ENCODE data around the gene KIF3C.

The KIF3C gene

GRCh38 chr2:25955036-25955435, 27.3 kb downstream of the KIF3C start:
- H3K4me3 ChIP-seq (replicated peaks; ENCODE audit: low read depth, low read length), result no peak overlapping the region
- no peaks in the 10 kb centered on the region for H3K27me3 ChIP-seq (replicated peaks; ENCODE audit: control insufficient read depth, insufficient read depth, low read length)
- no peaks in the 10 kb centered on the region for H3K36me3 ChIP-seq (ENCODE audit: control insufficient read depth, insufficient read depth, low read length)
- no peak for DNase-seq (ENCODE audit: extremely low read depth, insufficient read length)
- TF ChIP-seq, protein P1, sequence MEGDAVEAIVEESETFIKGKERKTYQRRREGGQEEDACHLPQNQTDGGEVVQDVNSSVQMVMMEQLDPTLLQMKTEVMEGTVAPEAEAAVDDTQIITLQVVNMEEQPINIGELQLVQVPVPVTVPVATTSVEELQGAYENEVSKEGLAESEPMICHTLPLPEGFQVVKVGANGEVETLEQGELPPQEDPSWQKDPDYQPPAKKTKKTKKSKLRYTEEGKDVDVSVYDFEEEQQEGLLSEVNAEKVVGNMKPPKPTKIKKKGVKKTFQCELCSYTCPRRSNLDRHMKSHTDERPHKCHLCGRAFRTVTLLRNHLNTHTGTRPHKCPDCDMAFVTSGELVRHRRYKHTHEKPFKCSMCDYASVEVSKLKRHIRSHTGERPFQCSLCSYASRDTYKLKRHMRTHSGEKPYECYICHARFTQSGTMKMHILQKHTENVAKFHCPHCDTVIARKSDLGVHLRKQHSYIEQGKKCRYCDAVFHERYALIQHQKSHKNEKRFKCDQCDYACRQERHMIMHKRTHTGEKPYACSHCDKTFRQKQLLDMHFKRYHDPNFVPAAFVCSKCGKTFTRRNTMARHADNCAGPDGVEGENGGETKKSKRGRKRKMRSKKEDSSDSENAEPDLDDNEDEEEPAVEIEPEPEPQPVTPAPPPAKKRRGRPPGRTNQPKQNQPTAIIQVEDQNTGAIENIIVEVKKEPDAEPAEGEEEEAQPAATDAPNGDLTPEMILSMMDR (IDR thresholded peaks at IDR 0.05; ENCODE audit: insufficient read depth, low read length, poor library complexity, severe bottlenecking), result no peak

GRCh38 chr2:25954199-25954752, 28.0 kb downstream of the KIF3C start:
- Histone ChIP-seq H3K4me3 (replicated peaks; ENCODE audit: low read depth, low read length) (no peak overlapping the region), H3K27me3 (replicated peaks; ENCODE audit: control insufficient read depth, insufficient read depth, low read length) (no peaks in the 10 kb centered on the region), H3K36me3 (ENCODE audit: control insufficient read depth, insufficient read depth, low read length) (no peaks in the 10 kb centered on the region)
- DNase-seq (ENCODE audit: extremely low read depth, insufficient read length), result no peak
- TF ChIP-seq, protein P1 (IDR thresholded peaks at IDR 0.05; ENCODE audit: insufficient read depth, low read length, poor library complexity, severe bottlenecking), result no peak

DNA sequence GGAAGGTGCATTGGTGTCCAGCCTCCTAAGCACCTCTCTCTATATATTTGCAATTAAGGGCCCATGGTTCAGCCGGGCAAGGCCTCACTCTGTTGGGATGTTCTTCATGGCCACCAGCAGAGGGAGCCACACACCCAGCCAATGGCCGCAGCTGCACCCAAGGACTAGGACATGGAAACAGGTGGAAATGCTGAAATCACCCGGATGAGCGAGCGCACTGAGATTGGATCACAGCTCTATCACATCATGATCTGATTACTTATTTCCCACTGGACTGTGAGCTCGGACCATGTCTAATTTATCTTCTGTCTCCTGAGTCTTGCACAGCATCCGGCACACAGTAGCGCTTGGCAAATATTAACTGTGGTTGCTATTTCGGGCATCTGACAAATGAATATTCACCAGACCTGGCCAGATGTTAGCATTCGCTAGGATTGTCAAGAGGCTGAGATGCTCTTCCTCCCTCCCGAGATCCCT, 31.2 kb downstream of the KIF3C start:
- TF ChIP-seq, protein P1 (IDR thresholded peaks at IDR 0.05; ENCODE audit: insufficient read depth, low read length, poor library complexity, severe bottlenecking), result peak; percentile 87
- no peak overlapping the region for H3K4me3 ChIP-seq (replicated peaks; ENCODE audit: low read depth, low read length)
- no peaks in the 10 kb centered on the region for H3K27me3 ChIP-seq (replicated peaks; ENCODE audit: control insufficient read depth, insufficient read depth, low read length)
- peak; percentile 40 for DNase-seq (ENCODE audit: extremely low read depth, insufficient read length)
- no peaks in the 10 kb centered on the region for H3K36me3 ChIP-seq (ENCODE audit: control insufficient read depth, insufficient read depth, low read length)

DNA sequence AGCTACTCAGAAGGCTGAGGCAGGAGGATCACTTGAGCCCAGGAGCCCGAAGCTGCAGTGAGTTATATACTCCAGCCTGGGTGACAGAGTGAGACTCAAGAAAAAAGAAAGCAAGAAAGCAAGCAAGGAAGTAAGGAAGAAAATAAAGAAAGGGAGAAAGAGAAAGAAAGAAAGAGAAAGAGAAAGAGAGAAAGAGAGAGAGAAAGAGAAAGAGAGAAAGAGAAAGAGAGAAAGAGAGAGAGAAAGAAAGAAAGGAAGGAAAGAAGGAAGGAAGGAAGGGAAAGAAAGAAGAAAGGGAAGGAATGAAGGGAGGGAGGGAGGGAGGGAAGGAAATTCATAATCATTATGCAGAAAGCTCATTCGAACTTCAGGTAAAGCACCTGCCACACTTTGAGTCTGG, 33.9 kb downstream of the KIF3C start:
- TF ChIP-seq, protein P1 (IDR thresholded peaks at IDR 0.05; ENCODE audit: insufficient read depth, low read length, poor library complexity, severe bottlenecking), result no peak
- Histone ChIP-seq H3K27me3 (replicated peaks; ENCODE audit: control insufficient read depth, insufficient read depth, low read length) (no peaks in the 10 kb centered on the region), H3K36me3 (ENCODE audit: control insufficient read depth, insufficient read depth, low read length) (no peaks in the 10 kb centered on the region), H3K4me3 (replicated peaks; ENCODE audit: low read depth, low read length) (no peak overlapping the region)
- DNase-seq (ENCODE audit: extremely low read depth, insufficient read length), result no peak

GRCh38 chr2:25941042-25941441, 41.3 kb downstream of the KIF3C start:
- no peak for DNase-seq (ENCODE audit: extremely low read depth, insufficient read length)
- Histone ChIP-seq H3K27me3 (replicated peaks; ENCODE audit: control insufficient read depth, insufficient read depth, low read length) (no peaks in the 10 kb centered on the region), H3K36me3 (ENCODE audit: control insufficient read depth, insufficient read depth, low read length) (no peaks in the 10 kb centered on the region), H3K4me3 (replicated peaks; ENCODE audit: low read depth, low read length) (no peak overlapping the region)
- TF ChIP-seq, protein P1 (IDR thresholded peaks at IDR 0.05; ENCODE audit: insufficient read depth, low read length, poor library complexity, severe bottlenecking), result no peak

- TF ChIP-seq, protein P1 (IDR thresholded peaks at IDR 0.05; ENCODE audit: insufficient read depth, low read length, poor library complexity, severe bottlenecking), result no peak
- Histone ChIP-seq H3K4me3 (replicated peaks; ENCODE audit: low read depth, low read length) (no peak overlapping the region), H3K36me3 (ENCODE audit: control insufficient read depth, insufficient read depth, low read length) (no peaks in the 10 kb centered on the region), H3K27me3 (replicated peaks; ENCODE audit: control insufficient read depth, insufficient read depth, low read length) (no peaks in the 10 kb centered on the region)
- DNase-seq (ENCODE audit: extremely low read depth, insufficient read length), result no peak
Observed at GRCh38 chr2:25939257-25939668, 43.0 kb downstream of the KIF3C start.

Data from GM06990 (cell line).